GM19452 (cell line): ENCODE measurements around the gene UNC93B1.

Experiments used
- ATAC-seq: cut with Tn5 transposase; IDR thresholded peaks from one replicate; pipeline ENCODE4 v1.9.1; 2021; ENCODE audit not compliant: unreplicated experiment

UNC93B1 gene

DNA sequence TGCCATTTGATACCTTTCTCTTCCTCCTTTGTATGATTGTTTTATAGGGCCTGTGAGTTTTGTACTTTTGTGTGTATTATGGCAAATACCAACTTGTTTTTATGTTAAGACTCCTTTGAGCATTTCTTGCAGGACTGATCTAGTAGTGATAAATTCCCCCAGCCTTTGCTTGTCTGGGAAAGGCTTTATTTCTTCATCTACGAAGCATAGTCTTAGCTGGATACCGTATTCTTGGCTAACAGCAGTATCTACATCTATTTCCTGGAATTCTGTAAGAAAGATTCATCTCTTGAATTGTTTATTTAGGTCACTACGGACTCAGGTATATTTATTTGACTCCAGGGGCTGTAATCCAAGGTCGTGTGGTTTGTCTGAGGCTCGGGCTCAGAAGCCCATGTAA, 20.6 kb upstream of the UNC93B1 start:
- ATAC-seq = no peak

GRCh38 chr11:68022531-68022930, 18.6 kb upstream of the UNC93B1 start:
- no peak for ATAC-seq

GRCh38 chr11:68021167-68021787, 17.4 kb upstream of the UNC93B1 start:
- ATAC-seq = no peak

- ATAC-seq = no peak
These were observed 16.7 kb upstream of the UNC93B1 start for GRCh38 chr11:68020575-68020974.

- ATAC-seq = no peak
These were observed 15.6 kb upstream of the UNC93B1 start for GRCh38 chr11:68019486-68019885.

GRCh38 chr11:68018730-68019190, 14.9 kb upstream of the UNC93B1 start:
- no peak for ATAC-seq

DNA sequence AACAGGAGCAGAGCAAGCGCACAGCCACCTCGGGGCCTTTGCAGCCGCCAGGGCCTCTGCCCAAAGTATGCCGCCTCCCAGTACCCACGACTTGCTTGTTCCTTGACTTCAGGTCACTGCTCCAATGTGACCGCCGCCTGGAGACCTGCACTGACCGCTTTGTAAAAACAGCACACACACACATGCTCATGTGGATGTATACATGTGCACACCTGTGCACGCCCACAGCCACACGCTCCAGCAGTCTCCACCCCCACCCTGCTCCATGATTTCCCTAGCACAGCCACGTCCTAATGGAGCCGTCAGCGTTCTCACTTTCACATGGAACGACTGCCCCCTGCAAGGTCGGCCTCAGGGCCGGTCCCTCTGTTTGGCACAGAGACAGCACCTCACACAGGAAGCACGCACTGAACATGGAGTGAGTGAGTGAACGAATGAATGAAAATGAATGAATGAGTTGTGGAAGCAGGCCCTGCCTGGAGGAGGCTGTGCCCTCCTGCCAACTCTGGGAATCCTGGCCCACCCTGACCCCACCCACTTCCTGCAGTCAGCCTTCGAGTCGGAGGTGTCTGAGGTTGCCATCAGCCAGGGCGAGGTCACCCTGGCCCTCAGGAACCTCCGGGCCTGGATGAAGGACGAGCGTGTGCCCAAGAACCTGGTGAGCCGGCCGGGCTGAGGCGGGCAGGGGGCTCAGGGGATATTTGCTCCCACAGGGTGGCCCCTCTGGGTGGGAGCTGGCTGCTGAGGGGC, 14.3 kb upstream of the UNC93B1 start:
- no peak for ATAC-seq

- ATAC-seq = no peak
These were observed 13.3 kb upstream of the UNC93B1 start for GRCh38 chr11:68016904-68017817.

- ATAC-seq = no peak
These were observed 12.4 kb upstream of the UNC93B1 start for GRCh38 chr11:68016161-68016903.

GRCh38 chr11:68015467-68015866, 11.6 kb upstream of the UNC93B1 start:
- no peak for ATAC-seq

DNA sequence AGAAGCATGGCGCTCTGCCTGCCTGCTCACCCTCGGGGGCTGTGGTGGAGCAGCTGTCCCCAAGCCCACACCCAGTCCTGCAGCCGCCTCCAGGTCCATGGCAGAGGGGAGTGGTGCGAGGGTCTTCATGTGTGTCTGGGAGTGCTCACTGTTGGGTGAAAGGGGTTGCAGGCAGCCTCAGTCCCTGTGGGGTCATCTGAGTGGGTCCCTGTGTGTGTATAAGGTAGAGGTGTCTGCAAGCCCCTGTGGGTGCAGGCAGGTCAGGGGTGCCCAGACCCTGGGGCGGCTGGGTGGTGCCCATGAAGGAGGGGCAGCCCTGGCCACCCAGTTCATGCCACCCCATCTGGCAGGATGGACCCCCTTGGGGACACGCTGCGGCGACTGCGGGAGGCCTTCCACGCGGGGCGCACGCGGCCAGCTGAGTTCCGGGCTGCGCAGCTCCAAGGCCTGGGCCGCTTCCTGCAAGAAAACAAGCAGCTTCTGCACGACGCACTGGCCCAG, 11.1 kb upstream of the UNC93B1 start:
- no peak for ATAC-seq

DNA sequence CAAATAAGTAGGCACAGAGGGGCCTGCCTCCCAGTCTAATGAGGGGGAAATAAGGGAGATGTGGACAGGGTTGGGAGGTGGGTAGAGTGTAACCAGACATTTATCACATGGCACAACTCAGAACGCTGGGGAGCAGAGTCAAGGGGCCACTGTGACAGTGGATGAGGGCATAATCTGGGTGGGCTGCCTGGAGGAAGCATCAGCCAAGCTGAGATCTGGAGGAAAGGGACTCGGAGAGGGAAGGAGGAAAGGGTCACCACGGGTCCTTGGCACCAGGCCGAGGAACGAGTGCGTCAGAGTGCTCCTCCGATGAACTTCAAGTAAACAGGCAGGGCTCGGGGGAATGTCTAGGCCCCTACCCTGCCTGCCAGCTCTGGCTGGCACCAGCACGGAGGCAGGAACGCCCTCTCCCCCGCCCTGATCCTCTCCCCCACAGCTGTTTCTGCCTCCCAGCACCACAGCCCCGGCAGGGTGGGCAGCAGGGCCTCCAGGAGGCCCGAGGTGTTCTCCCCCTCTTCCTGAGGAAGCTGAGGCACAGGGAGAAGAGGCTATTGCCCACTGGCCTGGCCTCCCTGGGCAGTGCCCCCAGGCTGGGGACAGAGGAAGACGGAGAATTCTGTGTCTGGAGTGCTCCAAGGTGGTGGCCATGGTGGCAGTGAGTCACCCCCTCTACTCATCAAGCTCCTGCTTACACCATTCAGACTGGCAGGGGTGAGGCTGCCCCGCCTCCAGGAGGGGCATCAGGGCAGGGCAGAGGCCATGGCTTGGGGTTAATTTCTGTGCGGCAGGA, 10.5 kb upstream of the UNC93B1 start:
- no peak for ATAC-seq

- ATAC-seq = no peak
These were observed 9.8 kb upstream of the UNC93B1 start for GRCh38 chr11:68013611-68014156.

GRCh38 chr11:68012843-68013610, 9.1 kb upstream of the UNC93B1 start:
- no peak for ATAC-seq

DNA sequence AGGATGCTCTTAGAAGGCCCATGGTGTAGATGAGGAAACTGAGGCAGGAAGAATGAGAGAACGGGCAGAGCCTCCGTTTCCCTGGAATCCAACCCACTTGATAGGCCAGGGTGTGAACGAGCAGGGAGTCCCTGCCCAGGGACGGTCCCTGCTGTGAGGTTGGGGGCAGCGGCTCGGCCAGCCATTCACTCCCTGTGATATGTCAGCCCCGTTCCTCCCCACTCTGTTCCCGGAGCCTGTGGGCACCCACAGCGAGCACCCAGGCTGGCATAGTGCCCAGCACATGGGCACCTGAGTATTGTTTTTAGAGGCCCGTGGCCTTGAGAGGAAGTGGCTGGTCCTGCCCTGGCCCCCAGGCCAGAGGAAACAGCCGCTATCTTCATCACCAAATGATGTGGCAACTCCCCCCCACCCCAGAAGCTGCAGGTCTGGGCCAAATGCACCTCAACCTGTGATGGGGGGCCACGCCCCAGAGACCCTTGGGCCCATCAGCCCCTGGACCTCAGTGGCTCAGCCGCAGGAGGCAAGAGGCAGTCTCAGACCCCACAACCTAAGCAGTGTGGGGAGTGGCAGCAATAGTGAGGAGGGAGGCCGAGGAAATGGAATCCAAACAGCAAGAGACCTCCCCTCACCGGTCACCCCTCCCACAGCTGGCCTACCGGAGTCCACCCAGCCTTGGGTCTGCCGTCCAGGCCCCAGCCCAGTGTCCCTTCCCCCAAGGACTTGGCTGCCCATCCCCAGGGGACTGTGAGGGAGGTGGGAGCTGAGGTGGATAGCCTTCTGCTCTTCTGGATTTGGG, 8.3 kb upstream of the UNC93B1 start:
- no peak for ATAC-seq

DNA sequence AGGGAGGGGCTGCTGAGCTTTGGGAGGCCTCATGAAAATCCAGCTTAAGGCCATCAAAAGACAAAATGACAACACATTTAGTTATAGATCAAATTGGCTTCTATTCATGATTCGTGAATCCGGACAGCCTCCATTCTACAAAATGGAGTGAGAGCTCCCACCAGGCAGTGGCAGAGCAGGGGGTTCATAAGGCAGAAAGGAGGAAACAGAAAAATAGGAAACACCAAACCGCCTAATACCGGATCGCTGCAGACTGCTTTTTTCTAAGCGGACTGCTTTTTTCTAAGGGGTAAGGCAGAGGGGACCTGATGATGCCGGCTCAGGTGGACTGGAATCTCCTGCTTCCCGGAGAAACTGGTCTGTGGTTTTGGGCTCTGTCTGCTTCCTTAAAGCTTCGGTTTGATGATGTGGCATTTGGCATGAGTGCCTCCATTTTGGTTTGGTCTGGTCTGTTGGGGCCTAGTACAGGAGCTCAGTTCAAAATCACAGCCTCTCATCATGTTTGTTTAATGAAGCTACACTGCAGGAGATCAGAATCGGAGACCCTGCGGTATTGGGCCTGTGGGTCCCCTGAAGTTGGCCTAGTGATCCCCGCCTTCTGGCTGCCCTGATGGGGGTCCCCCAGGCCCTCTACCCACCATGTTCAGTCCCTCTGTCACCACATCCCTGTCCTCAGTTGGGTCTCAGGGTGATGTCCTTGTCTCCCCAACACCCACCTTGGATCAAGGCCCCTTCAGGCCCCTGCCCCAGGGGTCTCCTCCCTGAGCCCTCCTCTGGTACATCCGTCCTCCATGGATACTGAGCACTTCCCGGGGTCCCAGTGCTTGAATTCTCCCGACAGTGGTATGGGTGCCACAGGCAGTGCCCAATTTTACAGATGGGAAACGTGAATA, 7.4 kb upstream of the UNC93B1 start:
- ATAC-seq = no peak
